CD4-positive, alpha-beta T cell treated with Interleukin-6 at 100 ng/mL for 8 hours (primary cell): ENCODE measurements around the gene DDT.
"Not testable (repeated sequence)": the region's sequence is repeated elsewhere in the genome, so short reads cannot be mapped to it uniquely, and the experiment has no call there.

ENCODE experiments used
- DNase-seq: peaks from one replicate; pipeline ENCODE4 v3.0.0-alpha.2; 2020; ENCODE audit warnings: mixed read lengths, low spot score

The DDT gene

GRCh38 chr22:23952794-23953405 is 21.3 kb downstream of the DDT start:
- not testable (repeated sequence) for DNase-seq

GRCh38 chr22:23951383-23951782 is 22.9 kb downstream of the DDT start:
- DNase-seq: not testable (repeated sequence)

GRCh38 chr22:23949764-23950163 is 24.5 kb downstream of the DDT start:
- not testable (repeated sequence) for DNase-seq

DNA sequence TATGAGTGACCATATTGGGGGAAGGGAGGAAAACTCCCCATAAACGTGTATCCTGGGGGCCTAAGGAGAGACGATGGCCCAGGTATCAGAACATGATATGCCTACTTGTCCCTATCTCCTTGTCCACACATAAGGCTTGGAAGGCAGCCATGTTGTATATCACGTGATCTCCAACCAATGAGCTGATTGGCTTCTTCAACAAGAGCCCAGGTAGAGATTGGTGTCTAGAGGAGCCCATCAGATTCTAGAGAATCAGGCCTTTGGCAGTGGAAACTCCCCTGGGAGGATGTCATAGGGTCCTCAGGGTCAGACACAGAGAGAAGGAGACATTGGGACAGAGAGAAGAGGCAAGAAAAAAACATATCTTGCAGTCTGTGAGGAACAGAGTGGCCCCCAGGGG is 26.9 kb downstream of the DDT start:
- DNase-seq: not testable (repeated sequence)

DNA sequence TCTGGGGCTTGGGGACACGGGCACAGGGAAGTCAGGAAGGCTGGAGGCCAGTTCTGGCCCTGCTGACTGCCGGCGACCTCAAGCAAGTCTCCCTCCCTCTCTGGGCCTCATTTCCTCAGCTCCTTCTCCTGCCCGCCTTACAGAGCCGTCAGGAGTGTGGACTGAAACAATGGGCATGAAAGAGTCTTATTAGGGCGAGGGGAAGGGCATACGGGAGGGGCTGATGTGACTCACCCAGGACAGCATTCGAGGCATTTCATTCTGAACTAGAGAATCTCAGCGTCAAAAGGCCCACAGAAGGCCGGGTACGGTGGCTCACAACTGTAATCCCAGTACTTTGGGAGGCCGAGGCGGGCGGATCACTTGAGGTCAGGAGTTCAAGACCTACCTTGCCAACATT is 34.1 kb downstream of the DDT start:
- not testable (repeated sequence) for DNase-seq

GRCh38 chr22:23939017-23939357 is 35.3 kb downstream of the DDT start:
- no peak for DNase-seq

DNA sequence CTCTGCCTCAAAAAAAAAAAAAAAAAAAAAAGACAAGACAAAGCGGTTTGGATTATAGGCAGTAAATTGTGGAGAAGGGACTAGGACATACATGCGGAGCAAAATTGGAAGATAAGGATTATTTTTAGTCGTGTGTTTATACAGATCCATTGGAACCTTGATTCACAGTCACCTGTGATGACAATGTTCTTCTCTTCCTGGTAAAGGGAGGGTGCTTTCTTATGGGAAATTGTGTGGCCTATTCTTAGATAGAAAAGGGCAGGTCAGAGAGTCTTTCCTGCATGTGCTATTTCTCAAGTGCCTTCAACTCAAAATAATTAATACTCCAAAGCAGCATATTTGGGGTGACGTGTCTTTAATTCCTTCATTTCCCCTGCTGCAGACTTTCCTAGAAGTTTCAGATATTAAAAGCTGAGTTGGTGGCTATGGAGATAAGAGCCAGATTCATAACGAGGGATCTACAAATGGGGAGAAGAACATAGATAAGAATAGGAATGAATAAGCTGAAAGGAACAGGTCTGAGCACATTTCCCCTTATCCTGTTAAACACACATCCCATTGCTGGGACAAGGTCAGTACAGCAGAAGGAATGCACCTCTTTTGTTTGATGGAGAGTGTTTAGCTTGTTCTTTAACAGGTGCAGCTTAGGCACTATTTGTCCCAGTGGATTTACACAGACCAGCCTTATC is 35.8 kb downstream of the DDT start:
- DNase-seq: no peak

DNA sequence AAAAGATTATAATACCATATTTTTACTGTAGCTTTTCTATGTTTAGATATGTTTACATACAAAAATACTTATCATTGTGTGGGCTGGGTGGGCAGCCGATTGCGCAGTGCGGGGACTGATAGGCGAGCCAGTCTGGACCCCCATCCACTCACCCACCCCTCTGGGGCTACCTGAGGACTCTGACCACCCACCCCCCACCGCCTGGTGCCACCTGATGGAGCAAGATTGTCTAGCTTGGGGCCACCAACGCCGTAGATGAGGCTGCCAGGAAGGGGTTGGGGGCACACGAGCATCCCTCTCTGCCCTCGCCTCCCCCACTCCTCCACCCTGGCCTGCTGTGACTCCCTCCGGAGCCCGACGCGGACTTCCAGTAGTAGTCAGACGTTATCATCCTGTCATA is 47.7 kb downstream of the DDT start:
- DNase-seq: no peak

- no peak for DNase-seq
Measured at GRCh38 chr22:23925020-23925606, 49.1 kb downstream of the DDT start.

DNA sequence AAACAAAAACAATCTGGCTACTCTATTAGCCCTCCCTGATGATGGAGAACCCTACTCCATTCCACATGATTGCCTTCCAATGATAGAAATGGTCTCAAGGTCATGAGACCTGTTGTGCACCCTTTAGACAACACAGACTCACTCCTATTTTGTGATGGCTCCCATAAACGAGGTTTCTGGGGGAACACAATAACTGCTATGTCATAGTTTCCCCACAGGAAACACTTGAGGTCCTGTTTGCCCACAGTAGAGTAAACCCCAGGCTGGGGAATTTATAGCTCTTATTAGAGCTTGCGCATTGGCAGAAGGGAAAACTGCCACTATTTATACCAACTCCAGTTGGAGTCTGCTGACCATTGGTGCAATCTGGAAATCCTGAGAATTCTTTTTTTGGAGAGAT is 51.3 kb downstream of the DDT start:
- DNase-seq: no peak

- not testable (repeated sequence) for DNase-seq
Measured at GRCh38 chr22:23921586-23922201, 52.5 kb downstream of the DDT start.
